ENCODE measurements around the gene BRMS1. TPM values are rescaled to one million over a fixed set of nuclear protein-coding genes. Genes with fewer than 3 reads are reported as not detected.
"Not testable (repeated sequence)": the region's sequence is repeated elsewhere in the genome, so short reads cannot be mapped to it uniquely, and the experiment has no call there.

BRMS1 gene
- total and polyA plus RNA-seq, 2 experiments from 2014 or later, result 39.7 to 48.6 TPM

DNA sequence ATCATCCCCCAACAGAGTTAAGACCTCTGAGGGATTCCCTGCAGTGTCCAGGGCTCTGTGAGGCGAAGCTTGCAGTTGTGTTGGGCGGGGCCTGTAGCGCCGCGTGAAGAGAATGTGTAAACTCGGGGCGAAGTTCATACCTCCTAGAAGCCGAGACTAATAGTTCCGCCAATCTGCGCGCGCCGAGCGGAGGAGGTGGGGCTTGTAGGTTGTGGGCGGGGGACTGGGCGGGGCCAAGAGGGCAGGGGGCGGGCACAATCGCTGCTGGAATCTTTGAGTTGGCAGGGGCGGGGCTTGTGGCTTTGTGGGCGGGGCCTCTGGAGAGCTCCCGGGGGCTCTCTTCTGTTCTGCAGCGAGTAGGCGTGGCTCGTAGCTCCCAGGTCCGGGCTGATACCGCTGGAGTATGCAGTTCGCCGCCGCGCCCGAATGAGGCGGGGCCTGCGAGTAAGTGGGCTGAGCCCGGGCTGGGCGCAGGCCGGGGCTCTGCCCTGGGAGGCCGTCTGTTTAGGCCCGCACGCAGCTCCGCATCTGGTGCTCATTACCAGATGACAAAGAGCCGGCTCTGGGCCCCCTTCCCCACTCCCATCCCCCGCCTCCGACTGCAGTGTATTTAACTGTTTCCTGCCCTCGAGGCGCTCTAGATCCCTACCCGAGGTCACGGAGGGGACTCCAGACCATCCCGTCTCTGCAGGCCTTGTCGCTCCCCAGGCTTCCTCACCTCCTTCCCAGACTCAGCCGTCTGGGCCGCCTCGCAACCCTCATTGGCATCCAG is 32.2 kb downstream of the BRMS1 start:
- H3K4me3 ChIP-seq, result peak overlapping the region; percentile 59
- H3K27ac ChIP-seq, result peak overlapping the region; percentile 97
- H3K9me2 ChIP-seq (replicated peaks; ENCODE audit: insufficient read depth), result no peaks in the 10 kb centered on the region
- H4K20me1 ChIP-seq (ENCODE audit: insufficient read depth, poor library complexity, severe bottlenecking), result no peaks in the 10 kb centered on the region
- 2% methylated on average over 30 of the region's 52 CpGs for WGBS (ENCODE audit: low lambda C conversion rate, missing lambda C conversion rate)
- peak overlapping the region; percentile 86 for H3K4me2 ChIP-seq
- no peaks in the 10 kb centered on the region for H3K9me3 ChIP-seq (ENCODE audit: low read depth)
- peak overlapping the region; percentile 70 for H2AFZ ChIP-seq
- DNase-seq (ENCODE audit: low spot score), result peak; percentile 100
- no peaks in the 10 kb centered on the region for H3K36me3 ChIP-seq (replicated peaks; ENCODE audit: insufficient read depth, low read depth)
- TF ChIP-seq, protein P1, sequence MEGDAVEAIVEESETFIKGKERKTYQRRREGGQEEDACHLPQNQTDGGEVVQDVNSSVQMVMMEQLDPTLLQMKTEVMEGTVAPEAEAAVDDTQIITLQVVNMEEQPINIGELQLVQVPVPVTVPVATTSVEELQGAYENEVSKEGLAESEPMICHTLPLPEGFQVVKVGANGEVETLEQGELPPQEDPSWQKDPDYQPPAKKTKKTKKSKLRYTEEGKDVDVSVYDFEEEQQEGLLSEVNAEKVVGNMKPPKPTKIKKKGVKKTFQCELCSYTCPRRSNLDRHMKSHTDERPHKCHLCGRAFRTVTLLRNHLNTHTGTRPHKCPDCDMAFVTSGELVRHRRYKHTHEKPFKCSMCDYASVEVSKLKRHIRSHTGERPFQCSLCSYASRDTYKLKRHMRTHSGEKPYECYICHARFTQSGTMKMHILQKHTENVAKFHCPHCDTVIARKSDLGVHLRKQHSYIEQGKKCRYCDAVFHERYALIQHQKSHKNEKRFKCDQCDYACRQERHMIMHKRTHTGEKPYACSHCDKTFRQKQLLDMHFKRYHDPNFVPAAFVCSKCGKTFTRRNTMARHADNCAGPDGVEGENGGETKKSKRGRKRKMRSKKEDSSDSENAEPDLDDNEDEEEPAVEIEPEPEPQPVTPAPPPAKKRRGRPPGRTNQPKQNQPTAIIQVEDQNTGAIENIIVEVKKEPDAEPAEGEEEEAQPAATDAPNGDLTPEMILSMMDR (IDR thresholded peaks at IDR 0.05; ENCODE audit: poor library complexity), result no peak
- TF ChIP-seq EZH2phosphoT487 (IDR thresholded peaks at IDR 0.05; ENCODE audit: low read depth, severe bottlenecking, unreplicated experiment) (no peak), EZH2 (IDR thresholded peaks at IDR 0.05; ENCODE audit: borderline replicate concordance) (no peak)
- no peaks in the 10 kb centered on the region for H3K27me3 ChIP-seq
- peaks cover 29% of the 10 kb centered on the region for H3K79me2 ChIP-seq
- H3K4me1 ChIP-seq (ENCODE audit: insufficient read depth), result peaks cover 7% of the 10 kb centered on the region

DNA sequence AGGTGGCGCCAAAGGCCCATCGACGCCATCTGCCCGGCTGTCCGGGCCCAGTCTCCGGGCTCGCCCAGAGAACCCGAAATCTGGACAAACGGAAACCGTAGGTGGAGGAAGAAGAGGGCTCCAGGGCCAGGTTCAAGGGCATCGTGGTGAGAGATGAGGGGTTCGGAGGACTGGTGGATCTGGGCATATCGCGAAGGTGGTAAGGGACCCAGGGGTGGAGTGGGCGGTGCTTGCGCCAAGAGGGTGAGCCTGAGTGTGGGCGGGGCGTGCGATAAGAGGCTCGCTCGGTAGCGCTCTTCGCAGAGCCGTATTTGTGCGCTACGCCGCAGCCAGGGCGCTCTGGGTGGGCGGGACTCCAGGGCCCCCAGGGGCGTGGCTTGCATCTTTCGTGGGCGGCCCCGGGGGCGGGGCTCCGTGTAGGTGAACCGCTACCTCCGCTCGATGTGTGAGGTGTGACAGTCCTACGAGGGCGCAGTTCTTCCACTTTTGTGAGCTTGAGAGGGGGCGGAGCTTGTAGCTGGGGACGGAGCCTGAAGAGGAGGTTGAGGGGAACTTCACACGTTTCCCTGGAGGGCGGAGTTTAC is 32.8 kb downstream of the BRMS1 start:
- no peaks in the 10 kb centered on the region for H3K9me2 ChIP-seq (replicated peaks; ENCODE audit: insufficient read depth)
- DNase-seq (ENCODE audit: low spot score), result peak; percentile 95
- peak overlapping the region; percentile 89 for H3K27ac ChIP-seq
- H3K4me3 ChIP-seq, result peak overlapping the region; percentile 59
- no peaks in the 10 kb centered on the region for H3K36me3 ChIP-seq (replicated peaks; ENCODE audit: insufficient read depth, low read depth)
- peak overlapping the region; percentile 70 for H2AFZ ChIP-seq
- peak overlapping the region; percentile 86 for H3K4me2 ChIP-seq
- peaks cover under 1% of the 10 kb centered on the region for H3K4me1 ChIP-seq (ENCODE audit: insufficient read depth)
- 2% methylated on average over 40 of the region's 44 CpGs for WGBS (ENCODE audit: low lambda C conversion rate, missing lambda C conversion rate)
- TF ChIP-seq, protein P1 (IDR thresholded peaks at IDR 0.05; ENCODE audit: poor library complexity), result peak; percentile 94
- no peak for TF ChIP-seq EZH2 (IDR thresholded peaks at IDR 0.05; ENCODE audit: borderline replicate concordance)
- peaks cover 29% of the 10 kb centered on the region for H3K79me2 ChIP-seq
- no peaks in the 10 kb centered on the region for H3K27me3 ChIP-seq
- no peaks in the 10 kb centered on the region for H4K20me1 ChIP-seq (ENCODE audit: insufficient read depth, poor library complexity, severe bottlenecking)
- H3K9me3 ChIP-seq (ENCODE audit: low read depth), result no peaks in the 10 kb centered on the region

DNA sequence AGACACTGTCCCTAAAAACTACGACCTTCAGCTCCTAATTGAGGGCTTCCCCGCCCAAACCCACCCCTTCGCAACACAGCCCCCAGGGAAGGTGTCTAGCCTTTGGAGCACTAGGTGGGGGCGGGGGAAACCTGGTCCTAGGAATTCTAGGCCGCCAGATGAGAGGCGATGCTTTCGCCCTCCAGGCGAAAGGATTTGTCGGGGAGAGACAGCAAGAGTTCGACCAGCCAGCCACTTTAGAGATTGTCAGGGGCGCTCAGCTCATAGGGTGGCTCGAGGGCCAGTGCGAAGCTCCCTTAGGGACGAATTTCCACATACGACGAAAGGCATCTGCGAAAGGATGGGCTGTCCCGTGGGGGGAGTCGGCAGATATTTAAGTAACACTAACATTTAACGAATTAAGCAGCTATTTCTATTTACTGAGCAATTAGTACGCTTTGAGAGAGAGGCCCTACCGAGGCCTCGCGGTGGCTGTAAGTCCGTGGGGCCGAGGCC is 33.4 kb downstream of the BRMS1 start:
- Histone ChIP-seq H2AFZ (peak overlapping the region; percentile 70), H3K79me2 (peaks cover 26% of the 10 kb centered on the region), H3K9me3 (ENCODE audit: low read depth) (no peaks in the 10 kb centered on the region), H4K20me1 (ENCODE audit: insufficient read depth, poor library complexity, severe bottlenecking) (no peaks in the 10 kb centered on the region), H3K4me3 (peak overlapping the region; percentile 59), H3K4me1 (ENCODE audit: insufficient read depth) (no peaks in the 10 kb centered on the region), H3K36me3 (replicated peaks; ENCODE audit: insufficient read depth, low read depth) (no peaks in the 10 kb centered on the region), H3K27me3 (no peaks in the 10 kb centered on the region), H3K27ac (peak overlapping the region; percentile 89), H3K9me2 (replicated peaks; ENCODE audit: insufficient read depth) (no peaks in the 10 kb centered on the region), H3K4me2 (peak overlapping the region; percentile 86)
- WGBS (ENCODE audit: low lambda C conversion rate, missing lambda C conversion rate), result 22% methylated on average over 25 of the region's 26 CpGs
- TF ChIP-seq EZH2 (IDR thresholded peaks at IDR 0.05; ENCODE audit: borderline replicate concordance) (no peak), EZH2phosphoT487 (IDR thresholded peaks at IDR 0.05; ENCODE audit: low read depth, severe bottlenecking, unreplicated experiment) (no peak)
- TF ChIP-seq, protein P1 (IDR thresholded peaks at IDR 0.05; ENCODE audit: poor library complexity), result no peak
- no peak for DNase-seq (ENCODE audit: low spot score)

DNA sequence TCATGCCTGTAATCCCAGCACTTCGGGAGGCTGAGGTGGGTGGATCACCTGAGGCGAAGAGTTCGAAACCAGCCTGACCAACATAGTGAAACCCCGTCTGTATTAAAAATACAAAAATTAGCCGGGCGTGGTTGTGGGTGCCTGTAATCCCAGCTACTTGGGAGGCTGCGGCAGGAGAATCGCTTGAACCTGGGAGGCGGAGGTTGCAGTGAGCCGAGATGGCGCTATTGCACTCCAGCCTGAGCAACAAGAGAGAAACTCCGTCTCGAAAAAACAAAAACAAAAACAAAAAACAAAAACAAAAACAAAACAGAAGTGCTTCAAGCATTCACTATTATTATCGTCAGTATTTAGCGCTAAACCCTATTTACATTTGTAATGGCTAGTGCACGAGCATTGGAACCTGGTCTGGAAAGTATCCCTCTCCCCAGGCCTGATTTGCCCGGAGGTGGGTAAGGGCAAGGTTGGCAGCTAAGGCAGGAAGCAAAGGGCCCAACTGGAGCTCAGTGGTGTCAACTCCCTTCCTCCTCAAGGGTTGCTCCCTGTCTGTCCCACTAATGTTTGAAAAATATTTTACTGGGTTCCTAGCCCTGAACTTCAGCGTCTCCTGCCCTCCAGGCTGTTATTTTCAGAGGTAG is 34.0 kb downstream of the BRMS1 start:
- not testable (repeated sequence) for H3K9me3 ChIP-seq (ENCODE audit: low read depth); H3K9me2 ChIP-seq (replicated peaks; ENCODE audit: insufficient read depth); H4K20me1 ChIP-seq (ENCODE audit: insufficient read depth, poor library complexity, severe bottlenecking); H3K4me3 ChIP-seq; H3K36me3 ChIP-seq (replicated peaks; ENCODE audit: insufficient read depth, low read depth); H3K27me3 ChIP-seq; H3K4me1 ChIP-seq (ENCODE audit: insufficient read depth); DNase-seq (ENCODE audit: low spot score); H2AFZ ChIP-seq
- Histone ChIP-seq H3K4me2 (peak overlapping the region; percentile 86), H3K79me2 (peaks cover 20% of the 10 kb centered on the region), H3K27ac (peak overlapping the region; percentile 89)
- 86% methylated on average over 18 of the region's 18 CpGs for WGBS (ENCODE audit: low lambda C conversion rate, missing lambda C conversion rate)
